ENCODE results near the gene AXDND1.

- no peak for TF ChIP-seq CTCF (IDR thresholded peaks at IDR 0.05 in 4 of 5, conservative IDR thresholded peaks at IDR 0.05 in 1 of 5)
- TF ChIP-seq POLR2A (IDR thresholded peaks at IDR 0.05): no peak
Measured at GRCh38 chr1:179589509-179589908, 223.7 kb downstream of the AXDND1 start.

Measured in gastrocnemius medialis (tissue), 4 donors.